NK-92 (cell line): ENCODE data around the gene TNFAIP8.

ENCODE experiments used
- DNase-seq: peaks from one replicate; lab custom pipeline; 2025; ENCODE audit not compliant: unreplicated experiment; lab: John Stamatoyannopoulos, UW

The TNFAIP8 gene

DNA sequence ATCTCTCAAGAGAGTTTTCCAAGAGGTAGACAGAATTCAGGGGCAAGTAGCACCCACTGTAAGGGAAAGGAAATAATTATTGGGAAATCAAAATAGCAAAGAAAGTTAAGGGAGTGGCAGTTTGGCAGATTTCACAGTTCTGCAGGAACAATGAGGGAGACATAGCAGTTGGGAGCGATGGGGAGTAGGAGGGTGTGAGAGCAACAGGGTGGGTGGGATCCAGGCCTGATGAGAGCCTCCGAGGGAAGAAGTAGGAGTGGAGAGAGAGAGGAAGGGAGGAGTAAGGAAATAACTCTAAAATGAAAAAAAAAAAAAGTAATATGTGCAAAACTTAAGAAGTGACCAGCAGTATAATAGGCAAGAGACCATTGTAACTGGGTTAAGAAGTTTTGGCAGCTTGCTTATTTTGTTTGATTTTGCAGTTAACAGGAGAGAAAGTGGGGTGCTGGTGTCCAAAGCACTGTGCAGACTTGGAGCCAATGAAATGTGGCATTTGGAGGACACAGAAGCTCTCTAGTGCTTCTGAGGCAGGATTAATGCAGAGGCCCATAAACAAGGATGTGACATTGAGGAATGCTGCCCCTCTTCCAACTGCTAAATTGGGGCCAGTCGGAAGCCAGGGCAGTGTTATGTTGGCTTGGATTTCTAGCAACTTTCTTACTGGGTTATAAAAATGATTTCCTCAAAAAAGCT, 10.2 kb downstream of the TNFAIP8 start:
- DNase-seq = no peak

DNA sequence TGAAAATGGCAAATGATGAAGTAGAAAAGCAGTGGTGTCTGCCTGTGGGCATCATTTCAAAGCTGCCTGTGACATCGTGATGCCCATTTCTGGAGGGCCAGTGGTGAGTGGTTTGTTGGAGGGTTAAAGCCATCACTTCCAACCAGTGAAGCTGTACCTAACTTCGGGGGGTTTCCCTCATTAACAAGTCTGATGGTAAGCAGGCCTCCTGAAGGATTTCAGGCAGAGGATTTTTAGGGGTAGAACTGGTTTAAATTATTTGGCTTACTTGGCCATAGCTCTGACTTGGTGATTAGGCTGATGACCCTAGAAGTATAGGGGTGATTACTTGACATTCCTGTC, 10.7 kb downstream of the TNFAIP8 start:
- no peak for DNase-seq

DNA sequence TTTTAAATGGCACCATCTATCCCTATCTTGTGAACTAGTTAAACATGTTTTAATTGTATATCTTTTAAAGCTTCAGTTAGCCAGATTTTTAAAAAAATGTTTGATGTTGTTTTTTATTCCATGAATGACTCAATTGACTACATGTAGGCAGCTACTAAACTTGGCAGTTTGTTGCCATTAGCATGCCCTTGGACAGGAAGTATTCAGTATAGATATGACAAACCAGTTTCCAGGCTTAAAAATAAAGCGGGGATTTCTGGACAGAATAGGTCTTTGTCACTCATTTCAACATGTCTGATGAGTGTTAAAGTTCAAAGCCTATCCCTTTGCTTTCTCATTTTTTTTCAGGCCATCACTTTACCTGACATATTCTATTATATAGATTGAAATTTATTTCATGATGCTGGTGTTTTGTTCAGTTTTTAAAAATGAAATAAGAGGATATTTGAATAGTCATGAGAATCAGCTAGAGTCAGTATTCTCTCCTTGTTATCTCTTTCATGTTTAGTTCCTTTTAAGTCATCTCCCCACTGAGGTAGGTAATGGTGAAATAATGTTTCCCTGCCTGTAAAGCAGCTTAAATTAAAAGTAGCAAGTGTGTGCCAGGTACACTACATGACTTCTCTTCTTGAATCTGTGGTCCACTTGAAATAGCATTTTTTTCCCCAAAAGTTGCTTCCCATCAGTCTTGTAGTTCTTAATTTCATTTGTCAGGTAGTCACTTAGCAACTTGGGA, 11.9 kb downstream of the TNFAIP8 start:
- DNase-seq = no peak

DNA sequence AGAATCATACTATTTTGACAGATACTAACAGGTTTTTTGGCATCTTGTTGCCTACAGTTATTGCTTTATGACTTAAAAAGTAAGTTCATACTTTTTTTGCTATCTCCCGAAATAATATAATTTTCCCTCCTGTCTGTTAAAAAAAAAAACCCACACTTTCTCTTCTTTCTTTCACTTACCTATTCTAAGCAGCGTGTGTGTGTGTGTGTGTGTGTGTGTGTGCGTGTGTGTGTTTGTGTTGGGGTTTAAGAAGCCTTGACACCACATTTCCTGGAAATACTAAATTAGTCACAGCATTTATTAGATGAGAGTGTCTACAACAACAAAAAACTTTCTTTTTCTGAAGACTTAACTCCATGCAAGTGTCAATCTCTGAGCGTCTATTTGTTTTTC, 12.4 kb downstream of the TNFAIP8 start:
- no peak for DNase-seq

DNA sequence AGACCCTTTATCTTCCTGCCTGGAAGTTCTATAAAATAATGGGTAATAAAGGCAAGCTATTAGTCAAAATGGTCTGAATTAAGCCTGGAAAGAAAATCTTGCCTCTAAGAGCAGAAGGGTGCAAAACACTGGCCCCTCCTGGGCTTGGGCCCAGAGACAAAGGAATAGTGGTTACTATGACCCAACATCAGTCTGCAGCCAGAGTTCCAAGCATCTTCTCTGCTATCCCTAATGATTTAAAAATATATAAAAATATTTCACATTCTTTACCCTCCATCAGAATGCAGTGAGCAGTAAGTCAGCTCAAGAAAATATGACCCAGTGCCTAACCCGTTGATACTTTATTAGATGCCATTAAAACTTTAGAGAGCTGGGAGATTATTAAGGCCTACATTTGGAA, 14.7 kb downstream of the TNFAIP8 start:
- no peak for DNase-seq

DNA sequence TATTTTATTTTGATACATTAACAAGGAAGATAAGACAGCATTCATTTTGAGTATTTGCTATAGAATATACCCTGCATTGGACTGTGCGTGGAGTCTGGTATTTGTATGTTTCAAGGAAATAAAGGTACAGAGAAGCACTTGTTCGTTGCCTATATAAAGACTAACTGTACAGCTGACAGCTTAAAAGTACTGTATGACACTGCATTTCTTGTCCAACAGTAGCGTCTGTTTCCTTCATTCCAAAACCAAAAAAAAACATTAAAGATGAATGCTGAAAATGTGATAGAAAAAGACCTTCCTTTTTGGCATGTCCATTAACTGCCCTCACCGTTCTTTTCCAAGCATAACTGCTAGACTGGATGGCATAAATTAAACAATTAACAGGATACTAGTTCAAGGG, 15.3 kb downstream of the TNFAIP8 start:
- no peak for DNase-seq

DNA sequence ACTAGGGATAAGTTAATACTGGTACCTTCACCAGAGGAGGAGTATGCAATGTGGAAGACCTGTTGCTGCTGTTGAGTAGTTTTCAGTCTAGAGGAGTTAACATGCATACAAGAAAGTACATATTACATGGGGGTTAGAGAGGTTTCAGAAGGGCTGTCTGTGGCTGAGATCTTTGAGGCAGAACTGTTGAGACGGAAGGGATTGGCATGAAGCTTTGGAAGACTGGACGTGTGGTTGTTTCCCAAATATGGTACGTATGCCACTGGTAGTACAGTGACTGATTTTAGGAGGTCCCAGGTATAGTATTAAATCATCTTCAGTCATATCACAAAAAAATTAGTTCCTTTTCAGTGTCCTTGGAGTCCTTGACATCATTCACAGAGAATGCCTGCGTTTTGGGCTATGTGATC, 17.6 kb downstream of the TNFAIP8 start:
- no peak for DNase-seq

DNA sequence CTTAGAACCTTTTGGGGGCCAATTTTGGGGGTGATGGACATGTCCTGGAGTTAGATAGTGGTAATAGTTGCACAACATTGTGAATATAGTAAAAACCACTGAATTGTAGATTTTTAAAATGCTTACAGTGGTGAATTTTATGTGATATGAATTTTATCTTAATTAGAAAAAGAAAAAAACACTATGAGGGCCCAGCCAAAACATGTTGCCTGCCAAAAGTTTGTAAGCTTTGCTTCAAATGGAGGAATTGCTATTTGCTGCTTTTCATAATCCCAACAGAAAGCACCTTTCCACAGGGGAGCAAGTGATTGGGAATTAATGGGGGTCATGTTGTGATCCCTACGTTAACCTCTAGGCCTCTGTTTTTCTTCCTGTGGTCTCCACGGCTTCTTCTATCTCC, 19.1 kb downstream of the TNFAIP8 start:
- no peak for DNase-seq

DNA sequence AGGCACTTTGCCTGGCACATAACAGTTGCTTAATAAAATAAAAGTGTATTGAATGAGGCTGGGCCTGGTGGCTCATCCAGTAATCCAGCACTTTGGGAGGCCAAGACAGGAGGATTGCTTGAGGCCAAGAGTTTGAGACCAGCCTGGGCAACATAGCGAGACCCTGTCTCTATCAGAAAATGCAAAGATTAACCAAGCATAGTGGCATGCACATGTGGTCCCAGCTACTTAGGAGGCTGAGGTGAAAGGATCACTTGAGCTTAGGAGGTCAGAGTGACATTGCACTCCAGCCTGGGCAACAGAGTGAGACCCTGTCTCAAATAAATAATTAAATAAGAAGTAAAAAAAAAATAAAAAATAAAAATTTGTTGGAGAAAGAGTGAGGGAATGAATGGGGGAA, 21.2 kb downstream of the TNFAIP8 start:
- no peak for DNase-seq

DNA sequence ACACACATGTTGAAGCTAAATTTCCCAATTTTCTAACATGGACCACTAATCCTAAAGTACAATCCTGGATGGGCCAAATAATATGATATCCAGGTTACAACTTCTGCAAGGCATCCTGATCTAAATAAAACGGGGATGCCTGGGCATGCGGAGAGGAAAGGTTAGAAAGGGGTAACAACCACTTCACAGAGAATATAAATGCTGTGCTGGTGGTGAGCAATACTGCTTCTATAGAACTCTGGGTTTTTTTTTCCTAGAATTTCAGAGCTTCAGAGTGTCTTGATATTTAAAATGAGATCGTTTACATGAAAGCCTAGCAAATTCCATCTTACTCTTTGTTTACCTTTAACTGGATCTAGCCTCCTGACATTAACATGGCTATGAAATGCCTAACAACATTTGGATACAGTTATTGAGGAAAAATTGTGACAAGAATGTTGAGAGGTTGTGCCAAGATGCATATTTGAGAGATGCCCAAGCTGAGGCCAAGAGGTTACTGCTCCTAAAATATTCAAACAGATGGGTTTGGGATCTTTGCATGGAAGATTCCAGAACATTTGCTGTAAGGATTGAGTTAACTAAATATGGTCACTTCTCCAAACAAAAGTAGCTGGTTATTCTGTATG, 22.4 kb downstream of the TNFAIP8 start:
- no peak for DNase-seq

DNA sequence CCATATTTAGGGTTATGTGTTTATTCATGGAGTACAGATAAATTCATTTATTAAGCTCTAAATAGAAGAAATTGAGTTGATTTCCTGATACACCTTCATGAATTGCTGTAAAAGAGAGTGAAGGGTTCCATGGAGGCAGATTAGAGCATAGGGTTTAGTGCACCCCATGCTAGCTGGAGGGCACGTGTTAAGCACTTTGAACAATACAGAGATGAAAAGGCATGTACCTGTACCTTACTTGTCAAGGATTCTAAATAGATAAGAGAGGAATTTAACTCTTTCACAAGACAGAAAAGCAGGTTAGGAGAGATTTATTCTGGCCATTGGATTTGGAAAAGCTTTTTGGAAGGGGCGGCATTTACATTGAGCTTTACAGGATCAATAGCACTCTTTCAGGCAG, 23.3 kb downstream of the TNFAIP8 start:
- no peak for DNase-seq

DNA sequence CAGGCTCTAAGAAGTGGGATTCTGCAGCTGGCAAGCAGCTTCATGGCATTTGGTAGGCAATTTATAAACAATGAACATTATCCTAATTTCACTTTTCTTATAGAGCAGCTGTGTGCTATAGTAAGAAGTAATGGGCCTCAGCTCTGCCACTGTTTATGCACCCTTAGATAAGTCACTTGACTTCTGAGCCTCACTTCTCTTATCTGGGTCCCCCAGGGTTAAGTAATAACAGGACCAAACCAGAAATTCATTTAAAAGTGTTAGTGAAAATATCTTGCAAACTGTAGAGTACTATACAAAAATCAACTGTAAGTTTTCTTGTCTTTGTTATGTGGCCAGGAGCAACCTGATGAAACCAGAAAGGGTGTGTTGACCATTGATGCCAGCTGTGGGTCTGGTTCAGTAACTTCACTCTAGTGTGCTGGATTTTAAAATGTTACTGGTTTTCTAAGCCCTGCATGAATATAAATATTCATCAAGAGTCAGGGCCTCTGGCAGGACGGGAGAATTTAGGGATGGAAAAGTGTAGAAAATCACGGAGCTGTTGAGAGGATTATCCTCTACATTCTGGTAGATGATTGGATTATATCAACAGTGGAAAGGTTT, 24.2 kb downstream of the TNFAIP8 start:
- no peak for DNase-seq

DNA sequence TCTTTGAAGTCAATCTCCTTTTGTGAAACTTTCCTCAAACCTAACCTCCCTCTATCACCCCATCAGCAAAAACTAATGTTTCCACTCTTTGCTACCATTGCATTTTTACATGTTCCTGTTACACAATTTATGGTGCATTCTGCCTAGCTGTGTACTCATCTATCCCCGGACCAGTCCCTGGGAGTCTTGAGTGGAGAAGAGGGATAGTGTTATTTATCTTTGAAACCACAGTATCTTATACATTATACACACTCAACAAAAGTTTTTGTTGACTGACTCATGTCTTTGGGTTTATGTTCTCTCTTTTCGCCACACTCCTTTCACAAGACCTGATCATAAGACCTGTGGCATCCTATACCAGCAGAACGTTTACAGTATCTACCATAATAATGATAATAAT, 26.4 kb downstream of the TNFAIP8 start:
- no peak for DNase-seq

DNA sequence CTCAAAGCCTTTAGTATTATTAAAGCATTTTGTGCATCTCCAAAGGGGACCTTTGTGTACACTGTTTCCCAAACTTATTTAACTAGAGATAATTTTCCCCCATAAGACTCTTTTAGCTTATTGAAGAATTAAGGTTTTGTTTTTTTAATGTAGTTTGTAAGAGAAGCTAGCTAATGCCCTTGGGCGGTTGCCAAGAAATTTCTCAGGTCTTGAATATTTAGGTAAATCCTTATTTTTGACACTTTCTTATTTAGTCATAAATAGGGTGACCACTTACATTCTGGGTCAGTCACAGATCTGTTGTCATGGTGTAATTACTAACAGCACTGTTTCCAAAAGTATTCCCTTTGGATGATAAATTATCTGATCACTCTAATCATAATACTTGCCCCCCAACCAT, 27.2 kb downstream of the TNFAIP8 start:
- no peak for DNase-seq

DNA sequence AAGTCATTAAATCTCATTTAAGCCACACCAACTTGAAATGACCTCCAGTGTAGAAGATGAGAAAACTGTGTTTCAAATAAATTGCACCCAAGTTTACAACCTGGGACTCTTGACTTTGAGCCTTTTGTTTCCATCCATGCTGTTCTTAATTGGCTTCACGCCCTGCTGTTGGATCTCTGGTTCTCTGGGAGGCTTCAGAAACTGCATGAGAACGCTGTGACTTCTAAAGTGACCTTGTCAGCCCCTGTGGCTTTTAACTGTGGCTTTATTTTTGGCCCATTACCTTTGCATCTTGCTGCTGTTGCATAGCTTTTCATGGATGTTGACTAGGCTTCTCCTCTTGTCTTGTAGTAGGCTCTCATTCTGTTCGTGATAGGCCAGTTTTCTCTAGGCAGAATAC, 29.3 kb downstream of the TNFAIP8 start:
- no peak for DNase-seq

DNA sequence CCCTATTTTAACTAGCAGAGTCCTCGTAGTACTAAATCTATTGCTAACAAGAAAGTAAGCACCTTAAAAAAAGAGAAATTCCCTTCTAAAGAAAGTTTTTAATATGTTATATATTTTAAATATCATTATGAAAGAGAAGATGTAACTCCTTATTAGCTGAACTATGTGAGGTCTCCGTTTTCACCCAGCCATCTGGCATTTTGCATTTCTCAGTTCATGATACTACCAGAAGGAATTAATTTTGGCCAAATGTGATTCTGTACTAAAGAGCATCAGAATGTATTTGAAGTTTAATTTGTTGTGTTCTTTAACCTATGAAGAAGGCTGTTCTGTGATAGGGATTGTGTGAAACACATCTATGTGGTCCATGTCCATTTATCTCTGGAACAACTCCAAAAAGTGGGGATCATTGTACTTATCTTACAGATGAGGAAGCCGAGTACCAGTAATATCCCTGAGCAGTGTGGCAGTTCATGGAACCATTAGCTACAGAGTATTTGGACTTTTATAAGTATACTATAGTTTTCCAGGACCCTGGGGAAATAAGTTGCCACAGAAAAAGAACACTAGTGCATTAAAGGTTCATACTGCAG, 29.8 kb downstream of the TNFAIP8 start:
- no peak for DNase-seq

DNA sequence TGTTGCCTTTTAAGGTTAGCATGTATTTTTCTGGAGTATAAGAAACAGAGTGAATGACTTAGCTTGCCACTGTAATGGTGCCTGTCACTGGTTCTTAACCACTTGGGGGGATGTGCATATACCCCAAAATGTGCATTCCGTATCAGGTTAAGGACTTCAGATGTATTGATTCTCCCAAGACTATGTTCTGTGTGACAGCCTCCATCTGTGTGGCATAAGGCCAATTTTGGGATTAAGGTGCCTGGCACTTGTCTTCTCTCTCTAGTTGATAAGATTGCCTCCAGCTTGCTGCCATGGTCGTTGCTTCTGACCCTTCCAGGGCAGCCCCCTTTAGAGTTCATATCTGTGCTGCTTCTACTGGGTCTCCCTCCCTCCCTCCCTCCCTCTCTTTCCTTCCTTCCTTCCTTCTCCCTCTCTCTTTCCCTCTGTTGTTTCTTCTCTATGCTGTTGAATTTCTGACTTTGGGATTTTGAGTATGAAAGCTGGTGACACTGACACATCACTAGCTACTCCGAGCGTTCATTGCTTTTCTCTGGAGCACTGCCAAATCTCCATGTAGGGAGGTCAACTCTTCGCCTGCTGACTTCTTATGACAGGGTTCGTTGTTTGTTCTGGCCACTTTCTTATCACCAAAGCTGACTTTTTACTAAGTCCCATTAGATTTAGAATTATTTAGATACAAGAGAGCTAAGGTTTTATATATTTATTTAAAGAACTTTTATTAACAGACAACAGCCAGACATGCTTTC, 31.0 kb downstream of the TNFAIP8 start:
- DNase-seq = no peak

DNA sequence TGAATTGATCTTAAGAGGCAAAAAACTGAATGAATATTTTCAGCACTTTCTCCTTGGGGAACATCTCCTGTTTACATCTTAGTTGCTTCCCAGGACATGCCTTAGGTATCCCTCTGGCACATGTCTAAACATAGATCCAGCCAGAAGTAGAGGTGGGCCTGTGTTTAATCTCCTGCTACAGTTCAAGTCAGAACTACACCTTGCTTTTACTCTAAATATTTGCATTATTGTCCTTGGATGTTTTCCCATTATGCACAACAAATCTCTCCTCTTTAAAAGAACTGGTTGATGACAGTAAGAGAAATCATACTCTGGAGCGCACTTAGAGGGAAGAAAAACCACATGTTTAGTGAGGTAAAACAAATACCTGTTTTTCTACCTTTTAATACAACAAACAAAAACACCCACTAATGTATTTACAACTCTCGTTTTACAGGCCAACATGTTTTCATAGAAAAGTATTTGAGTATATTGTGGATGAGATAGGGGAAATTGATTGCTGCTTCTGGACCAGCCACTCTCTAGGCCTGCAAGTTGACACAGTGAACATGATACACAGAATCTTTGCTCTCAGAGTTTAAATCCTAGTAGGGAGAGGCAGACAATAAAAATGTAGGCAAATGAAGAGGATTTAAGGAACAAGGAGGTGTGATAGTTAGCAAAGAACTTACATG, 32.3 kb downstream of the TNFAIP8 start:
- DNase-seq = no peak

DNA sequence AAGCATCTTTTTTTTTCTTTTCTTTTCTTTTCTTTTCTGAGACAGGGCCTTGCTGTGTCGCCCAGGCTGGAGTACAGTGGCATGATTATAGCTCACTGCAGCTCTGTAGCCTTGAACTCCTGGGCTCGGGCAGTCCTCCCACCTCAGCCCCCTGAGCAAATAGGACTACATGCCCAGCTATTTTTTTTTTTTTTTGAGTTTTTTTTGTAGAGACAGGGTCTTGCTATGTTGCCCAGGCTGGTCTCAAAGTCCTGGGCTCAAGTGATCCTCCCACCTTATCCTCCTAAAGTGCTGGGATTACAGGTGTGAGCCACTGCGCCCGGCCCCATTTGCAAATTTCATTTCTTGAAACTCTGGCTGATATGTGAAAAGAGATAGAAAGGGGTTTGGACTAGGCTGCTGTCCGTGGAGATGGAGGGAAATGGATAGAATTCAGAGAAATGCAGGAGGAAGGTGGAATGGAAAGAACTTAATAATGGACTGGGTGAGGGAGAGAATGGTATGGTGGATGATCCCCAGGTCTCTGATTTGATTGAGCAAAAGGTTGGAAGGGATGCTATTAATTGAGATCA, 32.9 kb downstream of the TNFAIP8 start:
- no peak for DNase-seq
